Measurements from ENCODE around the gene SGCG.

DNA sequence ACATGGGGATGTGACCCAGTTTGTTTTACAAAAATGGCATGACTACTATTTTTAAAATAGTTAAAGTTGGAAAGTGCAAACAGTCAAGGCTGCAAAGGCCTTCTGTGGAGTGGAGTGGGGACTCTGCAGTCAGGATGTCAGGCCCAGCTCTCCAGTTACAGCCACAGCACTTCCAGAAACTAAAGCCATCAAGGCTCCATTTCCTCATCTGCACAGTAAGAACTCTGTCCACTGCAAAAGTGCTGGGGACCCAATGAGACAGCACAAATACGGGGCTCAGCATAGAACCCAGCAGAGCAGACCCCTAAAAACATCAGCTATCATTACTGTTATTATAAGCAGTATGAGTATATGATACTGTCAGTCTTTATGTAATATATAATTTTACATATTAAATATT is 179.1 kb downstream of the SGCG start:
- TF ChIP-seq, protein P1, sequence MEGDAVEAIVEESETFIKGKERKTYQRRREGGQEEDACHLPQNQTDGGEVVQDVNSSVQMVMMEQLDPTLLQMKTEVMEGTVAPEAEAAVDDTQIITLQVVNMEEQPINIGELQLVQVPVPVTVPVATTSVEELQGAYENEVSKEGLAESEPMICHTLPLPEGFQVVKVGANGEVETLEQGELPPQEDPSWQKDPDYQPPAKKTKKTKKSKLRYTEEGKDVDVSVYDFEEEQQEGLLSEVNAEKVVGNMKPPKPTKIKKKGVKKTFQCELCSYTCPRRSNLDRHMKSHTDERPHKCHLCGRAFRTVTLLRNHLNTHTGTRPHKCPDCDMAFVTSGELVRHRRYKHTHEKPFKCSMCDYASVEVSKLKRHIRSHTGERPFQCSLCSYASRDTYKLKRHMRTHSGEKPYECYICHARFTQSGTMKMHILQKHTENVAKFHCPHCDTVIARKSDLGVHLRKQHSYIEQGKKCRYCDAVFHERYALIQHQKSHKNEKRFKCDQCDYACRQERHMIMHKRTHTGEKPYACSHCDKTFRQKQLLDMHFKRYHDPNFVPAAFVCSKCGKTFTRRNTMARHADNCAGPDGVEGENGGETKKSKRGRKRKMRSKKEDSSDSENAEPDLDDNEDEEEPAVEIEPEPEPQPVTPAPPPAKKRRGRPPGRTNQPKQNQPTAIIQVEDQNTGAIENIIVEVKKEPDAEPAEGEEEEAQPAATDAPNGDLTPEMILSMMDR (IDR thresholded peaks at IDR 0.05), result no peak
- TF ChIP-seq EP300 (IDR thresholded peaks at IDR 0.05), result no peak

All from gastroesophageal sphincter (tissue), 3 donors.